BE2C (cell line): Measurements from ENCODE around the gene OR51D1.

Source experiments
- DNase-seq: peaks from one replicate; pipeline ENCODE4 v3.0.0-alpha.2; 2020
- H3K27me3 ChIP-seq: fragments of 250-450 bp; sonication (Bioruptor Pico); 2 replicates; pipeline ENCODE4 v1.5.1; 2020; ENCODE audit warnings: mild to moderate bottlenecking
- H3K36me3 ChIP-seq: fragments of 250-450 bp; sonication (Bioruptor Pico); 2 replicates; pipeline ENCODE4 v1.5.1; 2020; ENCODE audit warnings: mild to moderate bottlenecking
- H3K4me1 ChIP-seq: fragments of 250-450 bp; sonication (Bioruptor Pico); 2 replicates; pipeline ENCODE4 v1.5.1; 2020
- H3K4me3 ChIP-seq: 2 replicates; pipeline ENCODE4 v1.5.1; 2011; ENCODE audit warnings: low read depth, low read length
- H3K9me3 ChIP-seq: fragments of 250-450 bp; sonication (Bioruptor Pico); 2 replicates; pipeline ENCODE4 v1.5.1; 2020
- CTCF ChIP-seq: IDR thresholded peaks from 2 replicates; pipeline ENCODE4 v1.5.1; 2012; ENCODE audit warnings: mild to moderate bottlenecking, low read depth, low read length

The OR51D1 gene

GRCh38 chr11:4684631-4685285 lies 47.5 kb downstream of the OR51D1 start:
- DNase-seq = no peak
- no peaks in the 10 kb centered on the region for H3K9me3 ChIP-seq
- TF ChIP-seq CTCF = no peak
- no peaks in the 10 kb centered on the region for H3K27me3 ChIP-seq
- no peaks in the 10 kb centered on the region for H3K36me3 ChIP-seq
- no peaks in the 10 kb centered on the region for H3K4me1 ChIP-seq
- no peak overlapping the region for H3K4me3 ChIP-seq
